GM18517 (cell line): Measurements from ENCODE around the gene SLC24A4.

ENCODE experiments used
- ATAC-seq: cut with Tn5 transposase; IDR thresholded peaks from one replicate; pipeline ENCODE4 v1.9.1; 2021; ENCODE audit warnings: mild to moderate bottlenecking, moderate library complexity; ENCODE audit not compliant: unreplicated experiment

SLC24A4 gene

GRCh38 chr14:92514844-92515514 lies 192.0 kb downstream of the SLC24A4 start:
- no peak for ATAC-seq

- no peak for ATAC-seq
Observed at GRCh38 chr14:92515546-92516343, 192.8 kb downstream of the SLC24A4 start.

GRCh38 chr14:92516344-92516965 lies 193.5 kb downstream of the SLC24A4 start:
- ATAC-seq = no peak

GRCh38 chr14:92516966-92517506 lies 194.1 kb downstream of the SLC24A4 start:
- no peak for ATAC-seq

- no peak for ATAC-seq
Observed at GRCh38 chr14:92517761-92518160, 194.8 kb downstream of the SLC24A4 start.

GRCh38 chr14:92519246-92520101 lies 196.5 kb downstream of the SLC24A4 start:
- ATAC-seq = no peak

- no peak for ATAC-seq
Observed at GRCh38 chr14:92520102-92521057, 197.4 kb downstream of the SLC24A4 start.

- ATAC-seq = no peak
Observed at GRCh38 chr14:92521058-92521415, 198.1 kb downstream of the SLC24A4 start.

DNA sequence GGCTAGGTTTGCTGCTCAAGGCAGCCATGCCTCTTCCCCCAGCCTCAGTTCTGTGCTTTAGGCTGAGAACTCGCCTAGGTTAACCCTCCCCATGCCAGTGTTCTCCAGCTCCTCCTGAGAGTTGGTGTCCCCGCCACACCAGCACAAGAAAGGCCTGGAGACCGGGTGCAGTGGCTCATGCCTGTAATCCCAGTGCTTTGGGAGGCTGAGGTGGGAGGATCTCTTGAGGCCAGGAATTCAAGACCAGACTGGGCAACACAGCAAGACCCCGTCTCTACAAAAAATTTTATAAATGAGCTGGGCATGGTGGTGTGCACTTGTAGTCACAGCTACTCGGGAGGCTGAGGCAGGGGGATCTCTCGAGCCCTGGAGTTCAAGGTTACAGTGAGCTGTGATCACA lies 200.8 kb downstream of the SLC24A4 start:
- ATAC-seq = no peak

DNA sequence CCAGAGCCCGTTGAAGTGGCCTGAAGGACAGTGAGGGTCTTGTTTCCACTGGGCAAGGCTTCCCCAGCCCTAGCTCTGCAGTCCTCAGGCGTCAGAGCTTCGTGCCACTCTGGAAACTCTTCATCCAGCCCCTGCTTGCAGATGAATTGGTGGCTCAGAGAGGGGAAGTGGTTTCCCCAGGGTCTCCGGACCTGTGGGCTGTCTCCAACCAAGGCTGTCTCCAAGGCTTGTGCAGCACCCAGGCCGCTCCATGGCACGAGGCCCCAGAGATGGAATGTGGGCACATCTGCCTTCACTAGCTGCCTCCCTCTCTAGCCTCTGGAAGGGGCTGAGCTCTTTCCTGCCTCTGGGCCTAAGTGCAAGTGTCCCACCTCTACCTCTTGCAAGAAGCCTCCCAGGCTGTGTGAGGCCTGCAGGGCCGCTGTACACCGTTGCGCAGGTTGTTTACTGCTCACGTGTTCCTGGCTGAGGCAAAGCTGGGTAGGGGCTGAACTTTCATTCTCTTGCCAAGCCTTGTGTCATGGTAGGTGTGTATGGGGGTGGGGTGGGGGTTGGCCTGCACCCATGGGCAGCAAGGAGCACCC lies 201.7 kb downstream of the SLC24A4 start:
- ATAC-seq = no peak

DNA sequence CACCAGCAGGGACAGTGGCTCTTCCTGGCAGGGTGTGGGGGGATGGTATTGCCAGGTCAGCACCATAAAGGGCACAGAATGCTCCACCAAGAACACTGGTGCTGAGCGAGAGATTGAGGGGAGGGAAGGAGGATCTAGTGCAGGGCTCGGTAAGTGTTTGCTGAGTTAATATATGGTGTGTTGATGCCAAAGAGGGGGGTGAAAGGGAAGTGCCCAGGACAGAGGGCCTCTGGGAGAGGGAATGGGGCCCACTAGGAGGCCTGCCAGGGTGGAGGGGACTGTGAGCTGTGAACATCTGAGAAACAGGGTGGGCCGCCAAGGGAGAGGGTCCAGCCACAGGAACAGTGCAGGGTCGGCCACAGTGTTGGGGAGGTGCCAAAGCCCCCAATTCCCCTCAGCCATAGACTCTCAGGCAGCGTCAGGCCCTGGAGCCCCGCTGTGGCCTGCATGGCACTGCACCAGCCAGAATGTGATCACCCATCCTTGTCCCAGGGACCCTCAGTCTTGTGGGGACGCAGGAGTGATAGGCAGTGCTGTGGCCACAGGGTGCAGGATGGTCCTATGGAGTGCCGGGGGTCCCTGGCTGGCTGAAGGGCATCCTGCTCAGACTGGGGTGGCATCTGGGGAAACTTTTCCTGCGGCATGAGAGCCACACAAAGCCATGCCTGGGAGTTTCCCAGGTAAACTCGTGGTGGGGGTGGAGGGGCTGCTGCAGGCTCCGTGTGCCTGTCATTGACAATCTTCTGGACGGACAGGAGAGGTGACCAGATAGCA lies 202.5 kb downstream of the SLC24A4 start:
- no peak for ATAC-seq

DNA sequence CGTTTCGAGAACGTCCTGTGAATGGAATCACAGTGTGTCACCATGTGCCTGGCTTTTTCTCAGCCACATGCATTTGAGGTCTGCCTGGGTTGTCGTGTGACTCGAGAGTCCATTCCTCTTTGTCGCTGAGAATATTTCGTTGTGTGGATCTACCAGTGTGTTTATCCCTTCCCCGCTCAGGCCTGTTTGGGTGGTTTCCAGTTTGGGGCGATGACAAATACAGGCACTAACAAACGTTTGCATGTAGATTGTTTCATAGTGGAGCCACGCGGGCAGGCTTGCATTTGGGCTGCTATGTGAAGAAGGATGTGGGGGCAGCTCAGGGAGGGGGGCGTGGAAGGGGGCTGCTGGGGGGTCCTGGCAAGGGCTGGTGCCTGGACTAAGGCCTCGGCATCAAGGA lies 204.8 kb downstream of the SLC24A4 start:
- ATAC-seq = no peak

DNA sequence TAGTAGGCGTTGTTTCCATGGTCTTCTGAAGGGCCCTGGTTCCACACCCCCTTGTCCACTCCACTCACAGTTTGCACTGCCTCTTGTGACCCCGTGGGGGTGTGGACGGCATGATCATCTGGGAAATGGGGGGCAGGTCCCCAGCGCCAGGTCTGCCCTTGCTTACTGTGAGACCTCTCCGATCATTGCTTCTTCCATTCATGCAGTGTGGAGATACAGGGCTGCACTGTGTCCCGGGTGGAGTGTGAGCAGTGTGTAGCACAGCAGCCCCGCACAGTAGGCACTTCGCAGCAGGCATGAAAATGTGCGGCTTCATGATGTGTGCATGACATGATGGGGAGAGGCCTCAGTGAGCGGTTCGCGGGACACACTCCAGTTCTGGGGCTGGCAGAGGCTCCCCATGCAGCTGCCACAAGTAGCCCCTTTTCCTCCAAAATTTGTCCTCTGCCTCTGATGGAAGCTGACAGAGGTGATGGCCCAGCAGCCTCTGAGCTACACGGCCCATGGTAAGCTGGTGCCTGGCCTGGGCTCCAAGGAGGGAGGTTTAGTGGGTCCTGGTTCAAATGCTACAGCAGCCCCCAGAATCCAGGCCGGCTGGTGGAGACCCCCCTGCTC lies 205.6 kb downstream of the SLC24A4 start:
- no peak for ATAC-seq

GRCh38 chr14:92529903-92530302 lies 206.9 kb downstream of the SLC24A4 start:
- no peak for ATAC-seq

DNA sequence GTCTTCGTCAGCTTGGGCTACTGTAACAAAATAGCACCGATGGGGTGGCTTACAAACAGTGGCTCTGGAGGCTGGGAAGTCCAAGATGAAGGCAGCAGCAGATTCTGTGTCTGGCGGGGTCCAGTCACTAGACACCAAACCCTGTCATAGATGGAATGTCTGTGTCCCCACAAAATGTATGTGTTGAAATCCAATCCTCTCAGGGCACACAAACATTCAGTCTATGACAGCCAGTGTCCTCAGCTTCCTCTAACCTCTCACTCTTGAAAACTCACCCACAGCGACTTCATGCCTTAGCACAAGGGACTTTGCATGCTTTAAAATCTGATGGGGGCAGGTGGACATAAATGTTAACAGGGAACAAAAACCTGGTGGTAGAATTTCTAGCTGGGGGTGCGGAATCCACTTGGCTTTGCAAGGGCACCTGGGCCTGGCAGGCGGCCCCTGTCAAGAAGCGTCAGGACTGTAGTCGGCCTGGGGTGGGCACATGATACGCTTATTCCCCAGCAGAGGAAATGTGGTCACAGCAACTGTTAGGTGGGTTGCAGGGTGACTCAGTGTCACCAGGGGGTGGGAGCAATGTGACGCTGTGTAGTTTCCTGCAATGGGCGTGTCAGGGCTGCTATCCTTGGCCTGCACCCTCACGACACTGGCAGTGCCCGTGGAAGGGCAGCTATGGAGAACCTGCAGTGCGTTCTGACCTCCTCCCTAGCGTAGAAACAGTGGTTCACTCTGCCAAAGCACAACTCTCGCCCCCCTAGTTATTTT lies 208.3 kb downstream of the SLC24A4 start:
- ATAC-seq = no peak

DNA sequence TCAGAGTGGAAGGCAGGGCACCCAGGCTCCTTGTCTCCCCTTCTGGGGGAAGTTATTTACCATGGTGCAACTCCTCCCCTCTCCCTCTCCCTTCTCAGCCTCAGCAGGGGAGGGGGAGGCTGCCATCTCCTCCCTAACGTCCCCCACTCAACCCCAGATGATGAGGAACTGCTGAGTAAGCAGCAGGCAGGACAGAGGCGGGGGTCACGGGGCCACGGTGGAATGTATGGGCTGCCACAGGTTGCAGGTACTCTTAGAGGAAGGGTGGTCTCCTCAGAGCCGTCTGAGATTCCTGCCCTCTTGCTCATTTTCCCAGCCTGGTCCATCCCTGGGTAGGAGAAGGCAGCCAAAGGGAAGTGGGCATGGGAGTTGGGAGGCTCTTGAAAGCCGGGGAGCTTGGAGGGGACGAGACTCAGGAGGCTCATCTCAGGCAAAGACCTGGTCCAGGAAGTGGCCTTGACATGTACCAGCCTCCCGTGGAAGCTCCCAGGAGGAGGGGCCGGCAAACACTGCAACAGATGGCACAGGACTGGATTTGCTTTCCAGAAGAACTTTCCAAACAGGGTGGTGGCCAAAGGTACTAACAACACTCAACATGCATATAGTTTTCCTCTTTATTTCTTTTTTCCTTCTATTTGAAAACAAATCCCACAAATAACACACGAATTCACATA lies 209.7 kb downstream of the SLC24A4 start:
- ATAC-seq = no peak
